SK-N-SH treated with all-trans-retinoic acid at 6 μM for 48 hours (cell line): Measurements from ENCODE around the gene PAPSS1.

Experiments
- ATAC-seq: fragments of 200-7000 bp; cut with Tn5 transposase; 3 replicates; pipeline ENCODE4 v1.9.1; 2020; ENCODE audit warnings: mild to moderate bottlenecking, moderate library complexity
- ARNTL ChIP-seq: fragments of 450-650 bp; formaldehyde crosslinking; IDR thresholded peaks from 2 replicates; pipeline ENCODE4 v1.5.0; 2020; ENCODE audit warnings: low read depth, mild to moderate bottlenecking, moderate library complexity, borderline replicate concordance
- BACH2 ChIP-seq: fragments of 250-450 bp; sonication (Bioruptor Pico); IDR thresholded peaks from 2 replicates; pipeline ENCODE4 v1.9.0; 2021; ENCODE audit warnings: mild to moderate bottlenecking, borderline replicate concordance
- CSDC2 ChIP-seq: fragments of 250-450 bp; sonication (Bioruptor Pico); IDR thresholded peaks from 2 replicates; pipeline ENCODE4 v1.5.0; 2020; ENCODE audit warnings: mild to moderate bottlenecking, moderate library complexity
- ESRRG ChIP-seq: fragments of 250-450 bp; sonication (Bioruptor Pico); IDR thresholded peaks from 2 replicates; pipeline ENCODE4 v1.6.1; 2021; ENCODE audit warnings: mild to moderate bottlenecking
- GLIS3 ChIP-seq: fragments of 250-450 bp; sonication (Bioruptor Pico); IDR thresholded peaks from 2 replicates; pipeline ENCODE4 v1.5.0; 2020; ENCODE audit warnings: mild to moderate bottlenecking, moderate library complexity
- ISL1 ChIP-seq: fragments of 250-450 bp; sonication (Bioruptor Pico); IDR thresholded peaks from 2 replicates; pipeline ENCODE4 v2.1.2; 2022; ENCODE audit warnings: mild to moderate bottlenecking, moderate library complexity
- OSR1 ChIP-seq: fragments of 250-450 bp; sonication (Bioruptor Pico); IDR thresholded peaks from 2 replicates; pipeline ENCODE4 v1.8.0; 2022; ENCODE audit warnings: moderate library complexity, mild to moderate bottlenecking, inconsistent platforms
- POU6F1 ChIP-seq: fragments of 250-450 bp; sonication (Bioruptor Pico); IDR thresholded peaks from 2 replicates; pipeline ENCODE4 v1.8.0; 2021; ENCODE audit warnings: low read depth, mild to moderate bottlenecking, moderate library complexity, borderline replicate concordance
- PPARA ChIP-seq: fragments of 250-450 bp; sonication (Bioruptor Pico); IDR thresholded peaks from 2 replicates; pipeline ENCODE4 v1.5.0; 2020; ENCODE audit warnings: mild to moderate bottlenecking, borderline replicate concordance
- RARB ChIP-seq: fragments of 250-450 bp; sonication (Bioruptor Pico); IDR thresholded peaks from 2 replicates; pipeline ENCODE4 v1.8.0; 2021; ENCODE audit warnings: mild to moderate bottlenecking, moderate library complexity
- SNAI2 ChIP-seq: fragments of 250-450 bp; sonication (Bioruptor Pico); IDR thresholded peaks from 2 replicates; pipeline ENCODE4 v1.5.0; 2020; ENCODE audit warnings: mild to moderate bottlenecking, moderate library complexity
- TCF4 ChIP-seq: fragments of 250-450 bp; sonication (Bioruptor Pico); IDR thresholded peaks from 2 replicates; pipeline ENCODE4 v1.8.0; 2021; ENCODE audit warnings: mild to moderate bottlenecking, moderate library complexity, borderline replicate concordance
- TOX ChIP-seq: fragments of 250-450 bp; sonication (Bioruptor Pico); IDR thresholded peaks from 2 replicates; pipeline ENCODE4 v1.8.0; 2021; ENCODE audit warnings: mild to moderate bottlenecking, moderate library complexity, borderline replicate concordance
- TSHZ2 ChIP-seq: fragments of 250-450 bp; sonication (Bioruptor Pico); IDR thresholded peaks from 2 replicates; pipeline ENCODE4 v1.5.0; 2020; ENCODE audit warnings: mild to moderate bottlenecking, moderate library complexity
- ZC3H10 ChIP-seq: fragments of 250-450 bp; sonication (Bioruptor Pico); IDR thresholded peaks from 2 replicates; pipeline ENCODE4 v1.5.1; 2021; ENCODE audit warnings: mild to moderate bottlenecking, moderate library complexity
- ZFP3 ChIP-seq: fragments of 250-450 bp; sonication (Bioruptor Pico); IDR thresholded peaks from 2 replicates; pipeline ENCODE4 v1.5.0; 2020; ENCODE audit warnings: mild to moderate bottlenecking, moderate library complexity
- ZFP30 ChIP-seq: fragments of 450-650 bp; formaldehyde crosslinking; IDR thresholded peaks from 2 replicates; pipeline ENCODE4 v1.5.0; 2022; ENCODE audit warnings: mild to moderate bottlenecking, moderate library complexity
- ZNF565 ChIP-seq: fragments of 450-650 bp; formaldehyde crosslinking; conservative IDR thresholded peaks from 2 replicates; pipeline ENCODE4 v1.5.0; 2020; ENCODE audit warnings: low read depth, mild to moderate bottlenecking, moderate library complexity
- ZNF8 ChIP-seq: fragments of 450-650 bp; formaldehyde crosslinking; IDR thresholded peaks from 2 replicates; pipeline ENCODE4 v1.5.0; 2020; ENCODE audit warnings: mild to moderate bottlenecking, moderate library complexity
- TF ChIP-seq, protein P1 (sequence below): fragments of 250-450 bp; sonication (Bioruptor Pico); IDR thresholded peaks from 2 replicates; pipeline ENCODE4 v1.8.0; 2020; ENCODE audit warnings: mild to moderate bottlenecking, moderate library complexity, borderline replicate concordance
- TF ChIP-seq, protein P2 (sequence below): fragments of 250-450 bp; sonication (Bioruptor Pico); IDR thresholded peaks from 2 replicates; pipeline ENCODE4 v1.5.1; 2021; ENCODE audit warnings: mild to moderate bottlenecking, moderate library complexity

PAPSS1 gene

DNA sequence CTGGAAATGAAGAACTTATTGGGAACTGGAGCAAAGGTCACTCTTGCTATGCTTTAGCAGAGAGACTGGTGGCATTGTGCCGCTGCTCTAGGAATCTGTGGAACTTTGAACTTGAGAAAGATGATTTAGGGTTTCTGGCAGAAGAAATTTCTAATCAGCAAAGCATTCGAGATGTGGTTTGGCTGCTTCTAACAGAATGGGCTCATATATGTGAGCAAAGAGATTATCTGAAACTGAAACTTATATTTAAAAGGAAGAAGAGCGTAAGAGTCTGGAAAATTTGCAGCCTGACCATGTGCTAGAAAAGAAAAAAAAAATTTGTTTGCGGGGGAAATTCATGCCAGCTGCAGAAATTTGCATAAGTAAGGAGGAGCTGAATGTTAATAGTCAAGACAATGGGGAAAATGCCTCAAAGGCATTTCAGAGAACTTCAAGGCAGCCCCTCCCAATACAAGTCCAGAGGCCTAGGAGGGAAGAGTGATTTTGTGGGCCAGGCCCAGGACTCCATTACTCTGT lies 35.9 kb upstream of the PAPSS1 start (continued):
- TF ChIP-seq, protein P1, sequence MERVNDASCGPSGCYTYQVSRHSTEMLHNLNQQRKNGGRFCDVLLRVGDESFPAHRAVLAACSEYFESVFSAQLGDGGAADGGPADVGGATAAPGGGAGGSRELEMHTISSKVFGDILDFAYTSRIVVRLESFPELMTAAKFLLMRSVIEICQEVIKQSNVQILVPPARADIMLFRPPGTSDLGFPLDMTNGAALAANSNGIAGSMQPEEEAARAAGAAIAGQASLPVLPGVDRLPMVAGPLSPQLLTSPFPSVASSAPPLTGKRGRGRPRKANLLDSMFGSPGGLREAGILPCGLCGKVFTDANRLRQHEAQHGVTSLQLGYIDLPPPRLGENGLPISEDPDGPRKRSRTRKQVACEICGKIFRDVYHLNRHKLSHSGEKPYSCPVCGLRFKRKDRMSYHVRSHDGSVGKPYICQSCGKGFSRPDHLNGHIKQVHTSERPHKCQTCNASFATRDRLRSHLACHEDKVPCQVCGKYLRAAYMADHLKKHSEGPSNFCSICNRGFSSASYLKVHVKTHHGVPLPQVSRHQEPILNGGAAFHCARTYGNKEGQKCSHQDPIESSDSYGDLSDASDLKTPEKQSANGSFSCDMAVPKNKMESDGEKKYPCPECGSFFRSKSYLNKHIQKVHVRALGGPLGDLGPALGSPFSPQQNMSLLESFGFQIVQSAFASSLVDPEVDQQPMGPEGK (CRISPR knock-in tag), result no peak
- TF ChIP-seq ZNF8 (CRISPR knock-in tag), result no peak
- no peak for TF ChIP-seq ZC3H10
- no peak for TF ChIP-seq ARNTL (CRISPR knock-in tag)
- TF ChIP-seq PPARA, result no peak
- no peak for TF ChIP-seq GLIS3
- no peak for TF ChIP-seq ZFP3 (CRISPR knock-in tag)
- TF ChIP-seq ZNF565 (CRISPR knock-in tag), result no peak
- TF ChIP-seq TCF4 (CRISPR knock-in tag), result no peak

DNA sequence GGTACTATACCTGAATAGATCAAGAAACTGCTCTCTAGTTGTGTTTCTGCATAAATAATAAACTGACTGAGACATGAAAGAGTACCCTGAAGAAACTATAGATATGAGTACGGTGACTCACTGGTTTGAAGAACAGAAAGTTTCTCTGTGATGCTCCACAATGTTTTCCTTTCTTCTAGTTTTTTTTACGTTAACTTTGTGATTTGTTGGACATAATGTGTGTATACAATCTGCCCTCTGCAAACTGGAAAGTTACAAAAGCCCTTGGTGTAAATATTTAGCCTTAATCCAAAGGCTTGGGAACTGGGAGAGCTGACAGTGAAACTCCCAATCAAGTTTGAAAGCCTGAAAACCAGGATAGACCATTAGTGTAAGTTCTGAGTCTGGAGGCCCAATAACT lies 31.6 kb upstream of the PAPSS1 start:
- ATAC-seq, result no peak
- no peak for TF ChIP-seq PPARA
- no peak for TF ChIP-seq ARNTL (CRISPR knock-in tag)
- TF ChIP-seq ZFP30 (CRISPR knock-in tag), result no peak
- TF ChIP-seq, protein P1 (CRISPR knock-in tag), result no peak
- TF ChIP-seq ISL1, result no peak
- TF ChIP-seq ZFP3 (CRISPR knock-in tag), result no peak
- no peak for TF ChIP-seq POU6F1 (CRISPR knock-in tag)
- no peak for TF ChIP-seq RARB (CRISPR knock-in tag)
- no peak for TF ChIP-seq OSR1
- TF ChIP-seq TCF4 (CRISPR knock-in tag), result no peak
- TF ChIP-seq TOX (CRISPR knock-in tag), result no peak
- no peak for TF ChIP-seq ZC3H10
- TF ChIP-seq CSDC2 (CRISPR knock-in tag), result no peak
- TF ChIP-seq, protein P2, sequence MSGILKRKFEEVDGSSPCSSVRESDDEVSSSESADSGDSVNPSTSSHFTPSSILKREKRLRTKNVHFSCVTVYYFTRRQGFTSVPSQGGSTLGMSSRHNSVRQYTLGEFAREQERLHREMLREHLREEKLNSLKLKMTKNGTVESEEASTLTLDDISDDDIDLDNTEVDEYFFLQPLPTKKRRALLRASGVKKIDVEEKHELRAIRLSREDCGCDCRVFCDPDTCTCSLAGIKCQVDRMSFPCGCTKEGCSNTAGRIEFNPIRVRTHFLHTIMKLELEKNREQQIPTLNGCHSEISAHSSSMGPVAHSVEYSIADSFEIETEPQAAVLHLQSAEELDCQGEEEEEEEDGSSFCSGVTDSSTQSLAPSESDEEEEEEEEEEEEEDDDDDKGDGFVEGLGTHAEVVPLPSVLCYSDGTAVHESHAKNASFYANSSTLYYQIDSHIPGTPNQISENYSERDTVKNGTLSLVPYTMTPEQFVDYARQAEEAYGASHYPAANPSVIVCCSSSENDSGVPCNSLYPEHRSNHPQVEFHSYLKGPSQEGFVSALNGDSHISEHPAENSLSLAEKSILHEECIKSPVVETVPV, result no peak
- TF ChIP-seq GLIS3, result no peak
- TF ChIP-seq SNAI2 (CRISPR knock-in tag), result no peak
- no peak for TF ChIP-seq TSHZ2 (CRISPR knock-in tag)
- no peak for TF ChIP-seq BACH2
- TF ChIP-seq ESRRG (CRISPR knock-in tag), result no peak
